Measurements from ENCODE around the gene MACROD1.
"Not testable (repeated sequence)": the region's sequence is repeated elsewhere in the genome, so short reads cannot be mapped to it uniquely, and the experiment has no call there.

Gene MACROD1

GRCh38 chr11:63997801-63998337, 168.0 kb downstream of the MACROD1 start:
- DNase-seq (ENCODE audit: low spot score) = no peak

- no peak for DNase-seq (ENCODE audit: low spot score)
Observed at GRCh38 chr11:63997104-63997700, 168.7 kb downstream of the MACROD1 start.

DNA sequence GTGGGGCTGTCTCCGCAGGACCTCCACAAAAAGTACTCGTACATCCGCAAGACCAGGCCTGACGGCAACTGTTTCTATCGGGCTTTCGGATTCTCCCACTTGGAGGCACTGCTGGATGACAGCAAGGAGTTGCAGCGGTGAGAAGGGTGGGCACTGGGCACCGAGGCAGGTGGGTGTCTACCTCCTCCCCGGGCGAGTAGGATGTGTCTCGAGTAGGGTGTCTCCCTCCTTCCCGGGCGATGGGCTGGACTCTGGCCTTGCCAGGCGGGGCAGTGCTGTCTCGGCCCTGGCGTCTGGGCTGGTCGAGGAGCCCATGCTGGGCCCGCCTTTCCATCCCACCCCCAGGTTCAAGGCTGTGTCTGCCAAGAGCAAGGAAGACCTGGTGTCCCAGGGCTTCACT, 169.4 kb downstream of the MACROD1 start:
- no peak for DNase-seq (ENCODE audit: low spot score)

GRCh38 chr11:63993993-63994392, 171.9 kb downstream of the MACROD1 start:
- DNase-seq (ENCODE audit: low spot score) = no peak

DNA sequence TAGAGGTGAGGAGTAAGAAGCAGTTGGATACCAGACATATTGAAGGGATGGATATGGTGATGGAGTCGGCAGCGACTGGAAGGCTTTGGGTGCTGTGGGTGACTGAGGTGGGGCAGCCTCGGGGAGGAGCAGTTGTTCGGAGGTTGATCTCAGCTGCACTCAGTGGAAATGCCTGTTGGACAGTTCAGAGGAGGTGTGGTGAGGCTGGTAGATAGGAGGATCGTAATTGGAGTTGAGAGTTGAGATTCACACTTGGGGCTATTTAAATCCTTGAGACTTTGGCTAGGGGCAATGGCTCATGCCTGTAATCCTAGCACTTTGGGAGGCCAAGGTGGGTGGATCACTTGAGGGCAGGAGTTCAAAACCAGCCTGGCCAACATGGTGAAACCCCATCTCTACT, 172.8 kb downstream of the MACROD1 start:
- DNase-seq (ENCODE audit: low spot score) = no peak

- DNase-seq (ENCODE audit: low spot score) = no peak
Observed at GRCh38 chr11:63991558-63991957, 174.4 kb downstream of the MACROD1 start.

GRCh38 chr11:63986932-63987513, 178.9 kb downstream of the MACROD1 start:
- peak; percentile 14 for DNase-seq (ENCODE audit: low spot score)

DNA sequence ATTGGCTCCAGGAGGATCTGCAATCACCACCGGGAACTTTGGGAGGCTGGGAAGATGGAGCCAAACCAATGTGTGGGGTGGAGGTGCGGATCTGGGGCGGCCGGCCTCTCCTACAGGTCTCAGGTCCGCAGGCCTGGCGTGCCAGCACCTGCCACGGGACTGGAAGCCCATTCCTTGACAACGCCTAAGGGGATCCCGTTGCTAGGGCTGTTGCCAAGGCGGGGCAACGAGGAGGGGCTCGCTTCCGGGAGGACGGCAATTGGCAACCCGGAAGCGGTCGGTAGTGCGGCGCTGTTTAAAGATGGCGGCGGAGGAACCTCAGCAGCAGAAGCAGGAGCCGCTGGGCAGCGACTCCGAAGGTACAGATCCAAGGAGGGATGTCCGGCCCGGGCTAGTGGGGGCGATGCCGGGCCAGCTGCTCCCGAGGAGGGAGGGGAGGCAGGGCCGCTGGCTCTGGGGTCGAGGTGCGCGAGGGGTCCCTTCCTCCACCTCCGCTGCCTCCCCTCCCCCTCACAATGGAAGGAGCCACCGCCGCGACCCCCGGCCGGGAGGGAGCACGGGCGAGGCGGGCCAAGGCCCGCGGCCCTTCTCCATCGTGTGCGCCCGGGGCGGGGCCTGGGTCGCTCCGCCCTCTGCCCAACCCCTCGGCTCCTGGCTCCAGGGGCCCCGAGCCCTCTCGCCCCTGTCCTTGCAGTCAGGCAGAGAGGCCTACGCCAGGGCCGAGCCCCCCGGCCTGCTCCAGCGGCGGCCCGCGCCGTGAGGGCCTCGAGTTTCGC, 179.6 kb downstream of the MACROD1 start, which contains the start of gene OTUB1:
TSS of gene OTUB1 (plus strand) at position 283 of the 776 bp plus-strand sequence. CDS start at position 302, 19 bp downstream.
- peak; percentile 97 for DNase-seq (ENCODE audit: low spot score)

DNA sequence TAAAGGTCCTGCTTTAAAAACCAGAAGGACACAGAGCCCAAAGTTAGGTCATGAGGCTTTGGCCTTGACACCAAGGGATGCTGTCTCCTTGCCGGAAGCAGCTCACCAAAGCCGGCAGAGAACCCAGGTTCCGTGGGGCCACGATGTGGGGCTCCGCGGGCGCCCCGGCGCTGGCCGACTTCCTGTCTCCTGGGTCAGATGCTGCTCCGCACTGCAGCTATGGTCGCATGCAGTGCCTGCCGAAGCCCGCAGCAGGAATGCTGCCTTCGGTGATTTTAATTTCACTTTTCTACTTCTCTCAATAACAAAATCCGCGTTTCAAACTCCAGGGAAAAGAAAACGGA, 180.1 kb downstream of the MACROD1 start:
- DNase-seq (ENCODE audit: low spot score) = peak; percentile 37

GRCh38 chr11:63979426-63979825, 186.5 kb downstream of the MACROD1 start:
- no peak for DNase-seq (ENCODE audit: low spot score)

DNA sequence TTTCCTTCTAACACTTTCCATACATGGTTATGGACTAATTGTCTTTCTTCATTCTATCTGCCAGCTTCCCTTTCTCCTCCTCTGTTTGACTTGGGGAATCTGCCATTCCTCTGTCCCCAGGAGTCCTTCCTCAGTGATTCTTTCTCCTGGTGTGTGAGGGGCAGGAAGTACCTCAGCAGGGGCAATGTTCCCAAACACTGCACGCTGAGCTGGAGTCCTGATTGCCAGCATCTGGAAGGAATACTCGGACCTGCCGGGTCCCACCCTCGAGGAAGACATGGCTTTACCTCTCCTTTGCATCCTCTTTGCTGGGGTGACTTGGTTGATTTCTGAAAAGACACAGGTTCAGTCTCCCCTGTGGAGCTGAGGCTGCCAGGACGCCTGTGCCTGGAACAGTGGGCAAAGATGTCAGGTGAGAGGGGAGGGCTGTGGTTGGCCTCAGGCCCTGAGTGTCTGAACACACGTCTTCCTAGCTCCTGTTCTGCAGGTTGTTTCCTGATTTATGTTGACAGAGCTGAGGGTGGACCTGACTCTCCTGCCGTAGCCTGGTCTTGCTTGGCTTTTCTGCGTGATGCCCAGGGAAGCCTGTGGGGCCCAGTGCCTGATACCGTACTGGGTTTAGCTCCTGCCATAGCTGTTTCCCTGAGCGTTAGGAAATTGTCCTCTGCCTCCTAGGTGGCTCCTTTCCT, 187.2 kb downstream of the MACROD1 start:
- DNase-seq (ENCODE audit: low spot score) = no peak

DNA sequence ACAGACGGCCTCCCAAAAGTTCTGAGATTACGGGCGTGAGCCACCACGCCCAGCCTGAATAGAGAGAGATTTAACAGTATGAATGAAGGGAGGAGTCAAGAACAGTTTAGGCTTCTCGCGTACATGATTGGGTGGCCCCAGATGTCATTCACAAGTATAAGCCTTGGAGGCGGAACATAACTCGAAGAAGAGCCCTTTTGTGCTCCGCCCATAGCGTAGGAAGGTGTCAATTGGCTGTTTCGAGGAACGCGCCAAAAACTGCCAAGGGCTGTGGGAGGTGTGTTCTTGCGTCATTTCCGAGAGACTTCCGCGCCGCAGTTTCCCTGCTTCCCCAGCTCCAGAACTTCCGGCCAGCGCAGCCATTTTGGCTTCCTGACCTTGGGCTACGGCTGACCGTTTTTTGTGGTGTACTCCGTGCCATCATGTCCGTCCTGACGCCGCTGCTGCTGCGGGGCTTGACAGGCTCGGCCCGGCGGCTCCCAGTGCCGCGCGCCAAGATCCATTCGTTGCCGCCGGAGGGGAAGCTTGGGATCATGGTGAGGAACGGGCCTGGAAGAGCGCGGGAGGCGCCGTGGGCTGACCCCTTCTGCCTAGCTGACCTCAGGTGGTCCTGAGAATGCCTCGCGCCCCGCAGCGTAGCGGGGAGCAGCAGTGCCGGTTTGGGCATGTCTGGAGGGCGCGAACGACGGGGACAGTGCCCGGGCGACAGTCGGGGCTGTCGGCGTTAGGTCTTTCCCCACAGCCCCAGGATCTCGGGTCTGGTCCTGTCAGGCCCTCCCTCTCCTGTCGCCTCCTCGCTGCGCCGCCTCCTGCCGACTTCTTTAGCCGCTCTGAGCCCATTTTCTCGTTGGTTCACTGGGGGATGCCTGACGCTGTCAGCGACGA, 191.4 kb downstream of the MACROD1 start, which contains the start of gene COX8A:
TSS of gene COX8A (plus strand) at position 362 of the 885 bp plus-strand sequence. CDS start at position 423, 61 bp downstream.
- peak; percentile 98 for DNase-seq (ENCODE audit: low spot score)

- not testable (repeated sequence) for DNase-seq (ENCODE audit: low spot score)
Observed at GRCh38 chr11:63973912-63974258, 192.0 kb downstream of the MACROD1 start.

DNA sequence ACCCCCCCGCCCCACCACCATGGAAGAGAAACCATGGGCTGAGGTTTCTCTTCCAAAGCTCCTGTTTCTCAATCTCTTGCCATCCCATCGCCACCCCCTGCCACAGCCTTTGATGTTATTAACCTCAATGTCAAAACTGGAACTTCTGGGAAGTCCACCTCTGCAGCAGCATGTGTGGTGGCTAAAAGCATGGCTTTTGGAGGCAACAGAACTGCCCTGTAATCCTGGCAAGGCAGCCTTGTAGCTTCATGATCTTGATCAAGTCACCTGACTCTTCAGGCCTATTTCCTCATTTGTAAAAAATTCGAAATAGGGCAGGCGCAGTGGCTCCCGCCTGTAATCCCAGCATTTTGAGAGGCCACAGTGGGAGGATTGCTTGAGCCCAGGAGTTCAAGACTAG, 195.0 kb downstream of the MACROD1 start:
- DNase-seq (ENCODE audit: low spot score) = no peak

DNA sequence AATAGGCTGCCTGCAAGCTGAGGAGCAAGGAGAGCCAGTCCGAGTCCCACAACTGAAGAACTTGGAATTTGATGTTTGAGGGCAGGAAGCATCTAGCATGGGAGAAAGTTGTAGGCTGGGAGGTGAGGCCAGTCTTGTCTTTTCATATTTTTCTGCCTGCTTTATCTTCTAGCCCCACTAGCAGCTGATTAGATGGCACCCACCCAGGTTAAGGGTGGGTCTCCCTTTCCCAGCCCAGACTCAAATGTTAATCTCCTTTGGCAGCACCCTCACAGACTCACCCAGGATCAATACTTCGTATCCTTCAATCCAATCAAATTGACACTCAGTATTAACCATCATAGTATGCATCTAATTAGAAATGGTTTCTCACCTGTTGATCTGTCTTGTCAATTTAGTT, 196.5 kb downstream of the MACROD1 start:
- DNase-seq (ENCODE audit: low spot score) = no peak

GRCh38 chr11:63966444-63966843, 199.5 kb downstream of the MACROD1 start:
- no peak for DNase-seq (ENCODE audit: low spot score)

DNA sequence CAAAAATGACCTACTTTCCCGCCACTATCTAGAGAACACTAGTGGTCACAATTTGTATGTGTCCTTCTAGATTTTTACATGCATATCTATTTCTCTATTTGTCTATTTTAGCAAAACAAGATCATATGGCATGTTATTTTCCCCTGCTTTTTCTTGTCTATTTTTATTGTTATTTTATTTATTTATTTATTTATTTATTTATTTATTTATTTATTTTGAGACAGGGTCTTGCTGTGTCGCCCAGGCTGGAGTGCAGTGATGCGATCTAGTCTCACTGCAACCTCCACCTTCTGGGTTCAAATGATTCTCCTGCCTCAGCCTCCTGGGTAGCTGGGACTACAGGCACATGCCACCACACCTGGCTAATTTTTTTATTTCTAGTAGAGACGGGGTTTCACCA, 202.0 kb downstream of the MACROD1 start:
- not testable (repeated sequence) for DNase-seq (ENCODE audit: low spot score)

GRCh38 chr11:63961608-63962412, 204.1 kb downstream of the MACROD1 start:
- peak; percentile 77 for DNase-seq (ENCODE audit: low spot score)

GRCh38 chr11:63958008-63958407, 207.9 kb downstream of the MACROD1 start:
- no peak for DNase-seq (ENCODE audit: low spot score)

DNA sequence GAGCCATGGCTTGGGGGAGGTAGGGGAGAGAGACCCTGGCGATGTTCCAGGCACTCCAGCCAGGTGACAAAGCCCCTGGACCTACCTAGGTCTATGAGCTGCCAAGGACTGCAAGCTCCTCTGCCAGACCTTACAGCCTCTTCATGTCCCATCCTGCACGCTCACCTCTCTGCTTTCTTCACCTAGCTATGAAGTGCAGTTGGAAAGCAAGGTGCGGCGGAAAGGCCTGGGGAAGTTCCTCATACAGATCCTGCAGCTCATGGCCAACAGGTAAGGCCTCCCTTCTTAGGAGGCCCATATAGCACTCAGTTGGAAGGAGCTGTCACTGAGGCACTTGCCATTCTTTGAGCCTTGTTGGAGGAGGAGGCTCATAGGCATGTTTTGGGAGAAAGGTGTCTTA, 213.3 kb downstream of the MACROD1 start:
- no peak for DNase-seq (ENCODE audit: low spot score)

All from AG08396 (cell line).